BE2C (cell line): ENCODE measurements around the gene TEAD3.
"Not testable (repeated sequence)": the region's sequence is repeated elsewhere in the genome, so short reads cannot be mapped to it uniquely, and the experiment has no call there.

Experiments used
- DNase-seq: peaks from one replicate; pipeline ENCODE4 v3.0.0-alpha.2; 2020
- H3K27me3 ChIP-seq: fragments of 250-450 bp; sonication (Bioruptor Pico); 2 replicates; pipeline ENCODE4 v1.5.1; 2020; ENCODE audit warnings: mild to moderate bottlenecking
- H3K36me3 ChIP-seq: fragments of 250-450 bp; sonication (Bioruptor Pico); 2 replicates; pipeline ENCODE4 v1.5.1; 2020; ENCODE audit warnings: mild to moderate bottlenecking
- H3K4me1 ChIP-seq: fragments of 250-450 bp; sonication (Bioruptor Pico); 2 replicates; pipeline ENCODE4 v1.5.1; 2020
- H3K4me3 ChIP-seq: 2 replicates; pipeline ENCODE4 v1.5.1; 2011; ENCODE audit warnings: low read depth, low read length
- H3K9me3 ChIP-seq: fragments of 250-450 bp; sonication (Bioruptor Pico); 2 replicates; pipeline ENCODE4 v1.5.1; 2020
- TF ChIP-seq, protein P1 (sequence below): IDR thresholded peaks from 2 replicates; pipeline ENCODE4 v1.5.1; 2012; ENCODE audit warnings: mild to moderate bottlenecking, low read depth, low read length

TEAD3 gene

GRCh38 chr6:35436071-35436857, 60.6 kb downstream of the TEAD3 start:
- Histone ChIP-seq H3K36me3 (no peaks in the 10 kb centered on the region), H3K27me3 (no peaks in the 10 kb centered on the region), H3K4me3 (no peak overlapping the region), H3K4me1 (no peaks in the 10 kb centered on the region), H3K9me3 (no peaks in the 10 kb centered on the region)
- TF ChIP-seq, protein P1, sequence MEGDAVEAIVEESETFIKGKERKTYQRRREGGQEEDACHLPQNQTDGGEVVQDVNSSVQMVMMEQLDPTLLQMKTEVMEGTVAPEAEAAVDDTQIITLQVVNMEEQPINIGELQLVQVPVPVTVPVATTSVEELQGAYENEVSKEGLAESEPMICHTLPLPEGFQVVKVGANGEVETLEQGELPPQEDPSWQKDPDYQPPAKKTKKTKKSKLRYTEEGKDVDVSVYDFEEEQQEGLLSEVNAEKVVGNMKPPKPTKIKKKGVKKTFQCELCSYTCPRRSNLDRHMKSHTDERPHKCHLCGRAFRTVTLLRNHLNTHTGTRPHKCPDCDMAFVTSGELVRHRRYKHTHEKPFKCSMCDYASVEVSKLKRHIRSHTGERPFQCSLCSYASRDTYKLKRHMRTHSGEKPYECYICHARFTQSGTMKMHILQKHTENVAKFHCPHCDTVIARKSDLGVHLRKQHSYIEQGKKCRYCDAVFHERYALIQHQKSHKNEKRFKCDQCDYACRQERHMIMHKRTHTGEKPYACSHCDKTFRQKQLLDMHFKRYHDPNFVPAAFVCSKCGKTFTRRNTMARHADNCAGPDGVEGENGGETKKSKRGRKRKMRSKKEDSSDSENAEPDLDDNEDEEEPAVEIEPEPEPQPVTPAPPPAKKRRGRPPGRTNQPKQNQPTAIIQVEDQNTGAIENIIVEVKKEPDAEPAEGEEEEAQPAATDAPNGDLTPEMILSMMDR = no peak
- no peak for DNase-seq

GRCh38 chr6:35435074-35435837, 61.6 kb downstream of the TEAD3 start:
- Histone ChIP-seq H3K4me3 (no peak overlapping the region), H3K9me3 (no peaks in the 10 kb centered on the region), H3K27me3 (no peaks in the 10 kb centered on the region), H3K4me1 (no peaks in the 10 kb centered on the region), H3K36me3 (no peaks in the 10 kb centered on the region)
- TF ChIP-seq, protein P1 = no peak
- DNase-seq = no peak

DNA sequence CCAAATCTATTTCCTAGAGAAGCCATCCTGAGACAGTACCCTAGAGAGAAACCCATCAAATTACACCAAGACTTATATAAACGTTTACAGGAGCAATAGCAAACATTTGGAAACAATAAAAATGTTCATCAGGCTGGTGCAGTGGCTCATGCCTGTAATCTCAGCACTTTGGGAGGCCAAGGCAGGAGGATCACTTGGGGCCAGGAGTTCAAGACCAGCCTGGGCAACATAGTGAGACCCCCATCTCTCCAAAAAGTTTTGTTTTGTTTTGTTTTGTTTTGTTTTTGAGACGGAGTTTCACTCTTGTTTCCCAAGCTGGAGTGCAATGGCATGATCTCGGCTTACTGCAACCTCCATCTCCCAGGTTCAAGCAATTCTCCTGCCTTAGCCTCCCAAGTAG, 64.2 kb downstream of the TEAD3 start:
- not testable (repeated sequence) for H3K36me3 ChIP-seq, H3K9me3 ChIP-seq, H3K4me1 ChIP-seq, DNase-seq, H3K27me3 ChIP-seq, H3K4me3 ChIP-seq

GRCh38 chr6:35432291-35432690, 64.6 kb downstream of the TEAD3 start:
- DNase-seq = no peak
- Histone ChIP-seq H3K9me3 (no peaks in the 10 kb centered on the region), H3K36me3 (no peaks in the 10 kb centered on the region), H3K27me3 (no peaks in the 10 kb centered on the region), H3K4me1 (no peaks in the 10 kb centered on the region), H3K4me3 (no peak overlapping the region)
- TF ChIP-seq, protein P1 = no peak

GRCh38 chr6:35429463-35429862, 67.4 kb downstream of the TEAD3 start:
- no peak for DNase-seq
- Histone ChIP-seq H3K36me3 (peaks cover 3% of the 10 kb centered on the region), H3K9me3 (no peaks in the 10 kb centered on the region), H3K4me1 (no peaks in the 10 kb centered on the region), H3K27me3 (no peaks in the 10 kb centered on the region), H3K4me3 (no peak overlapping the region)
- TF ChIP-seq, protein P1 = no peak

DNA sequence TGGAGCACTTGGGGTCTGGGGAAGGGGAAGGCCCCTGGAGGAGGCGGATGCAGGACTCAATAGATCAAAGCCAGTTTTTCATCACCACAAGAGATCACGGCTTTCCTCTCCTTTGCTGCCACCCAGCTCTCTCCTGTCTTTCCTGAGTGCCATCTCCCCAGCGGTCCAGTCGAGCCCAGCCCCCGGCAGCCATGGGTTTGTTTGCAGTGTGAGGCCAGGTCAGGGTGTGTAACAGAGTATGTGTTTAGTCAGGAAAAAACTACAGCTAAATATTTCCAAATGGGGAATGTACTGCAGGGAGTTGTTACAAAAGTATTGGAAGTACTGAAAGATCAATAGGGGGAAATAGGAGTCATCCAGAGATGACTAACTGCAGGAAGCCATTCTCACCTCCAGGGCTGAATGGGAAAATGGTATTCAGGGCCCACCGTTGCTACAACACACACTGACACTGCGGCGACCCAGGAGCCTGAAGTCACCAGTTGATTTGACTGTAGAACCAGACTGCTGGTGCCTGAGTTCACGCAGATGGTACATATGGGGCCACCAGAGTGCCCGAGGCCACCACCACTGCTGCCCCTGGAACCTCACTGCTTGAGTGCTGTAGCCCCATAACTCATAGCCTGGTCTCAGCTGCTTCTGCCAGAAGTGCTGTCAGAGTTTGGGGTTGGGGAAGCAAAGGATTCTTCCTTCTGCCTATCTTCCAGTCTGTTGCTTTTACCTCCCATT, 68.3 kb downstream of the TEAD3 start:
- no peak for DNase-seq
- Histone ChIP-seq H3K4me1 (no peaks in the 10 kb centered on the region), H3K9me3 (no peaks in the 10 kb centered on the region), H3K36me3 (peaks cover 3% of the 10 kb centered on the region), H3K27me3 (no peaks in the 10 kb centered on the region), H3K4me3 (no peak overlapping the region)
- TF ChIP-seq, protein P1 = no peak
